SU-DHL-6 (cell line): ENCODE measurements around the gene SYNJ2.

Experiments used
- EZH2phosphoT487 ChIP-seq: fragments of 200-600 bp; sonication (generic), shearing (Covaris generic); conservative IDR thresholded peaks from 2 replicates; pipeline ENCODE4 v1.6.1; 2018; ENCODE audit warnings: mild to moderate bottlenecking, antibody characterized with exemption, low read length, moderate library complexity, mixed read lengths
- TF ChIP-seq, protein P1 (sequence below): fragments of 200-600 bp; sonication (generic); IDR thresholded peaks from one replicate; pipeline ENCODE4 v1.5.1; 2017; ENCODE audit warnings: antibody characterized with exemption, mild to moderate bottlenecking, low read length, moderate library complexity; ENCODE audit not compliant: insufficient read depth, poor library complexity, severe bottlenecking

- TF ChIP-seq, protein P1, sequence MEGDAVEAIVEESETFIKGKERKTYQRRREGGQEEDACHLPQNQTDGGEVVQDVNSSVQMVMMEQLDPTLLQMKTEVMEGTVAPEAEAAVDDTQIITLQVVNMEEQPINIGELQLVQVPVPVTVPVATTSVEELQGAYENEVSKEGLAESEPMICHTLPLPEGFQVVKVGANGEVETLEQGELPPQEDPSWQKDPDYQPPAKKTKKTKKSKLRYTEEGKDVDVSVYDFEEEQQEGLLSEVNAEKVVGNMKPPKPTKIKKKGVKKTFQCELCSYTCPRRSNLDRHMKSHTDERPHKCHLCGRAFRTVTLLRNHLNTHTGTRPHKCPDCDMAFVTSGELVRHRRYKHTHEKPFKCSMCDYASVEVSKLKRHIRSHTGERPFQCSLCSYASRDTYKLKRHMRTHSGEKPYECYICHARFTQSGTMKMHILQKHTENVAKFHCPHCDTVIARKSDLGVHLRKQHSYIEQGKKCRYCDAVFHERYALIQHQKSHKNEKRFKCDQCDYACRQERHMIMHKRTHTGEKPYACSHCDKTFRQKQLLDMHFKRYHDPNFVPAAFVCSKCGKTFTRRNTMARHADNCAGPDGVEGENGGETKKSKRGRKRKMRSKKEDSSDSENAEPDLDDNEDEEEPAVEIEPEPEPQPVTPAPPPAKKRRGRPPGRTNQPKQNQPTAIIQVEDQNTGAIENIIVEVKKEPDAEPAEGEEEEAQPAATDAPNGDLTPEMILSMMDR: no peak
- no peak for TF ChIP-seq EZH2phosphoT487
Measured at GRCh38 chr6:158092806-158093205, 111.1 kb downstream of the SYNJ2 start.
